ENCODE results near the gene TMEM175. TPM values are rescaled to one million over a fixed set of nuclear protein-coding genes. Genes with fewer than 3 reads are reported as not detected.

The TMEM175 gene
- total and polyA plus RNA-seq, 9 of the 15 experiments (the other 6 are each of a cell fraction or from before 2014, with no cell fraction given), result 0.13 to 30.9 (median 9.4) TPM

DNA sequence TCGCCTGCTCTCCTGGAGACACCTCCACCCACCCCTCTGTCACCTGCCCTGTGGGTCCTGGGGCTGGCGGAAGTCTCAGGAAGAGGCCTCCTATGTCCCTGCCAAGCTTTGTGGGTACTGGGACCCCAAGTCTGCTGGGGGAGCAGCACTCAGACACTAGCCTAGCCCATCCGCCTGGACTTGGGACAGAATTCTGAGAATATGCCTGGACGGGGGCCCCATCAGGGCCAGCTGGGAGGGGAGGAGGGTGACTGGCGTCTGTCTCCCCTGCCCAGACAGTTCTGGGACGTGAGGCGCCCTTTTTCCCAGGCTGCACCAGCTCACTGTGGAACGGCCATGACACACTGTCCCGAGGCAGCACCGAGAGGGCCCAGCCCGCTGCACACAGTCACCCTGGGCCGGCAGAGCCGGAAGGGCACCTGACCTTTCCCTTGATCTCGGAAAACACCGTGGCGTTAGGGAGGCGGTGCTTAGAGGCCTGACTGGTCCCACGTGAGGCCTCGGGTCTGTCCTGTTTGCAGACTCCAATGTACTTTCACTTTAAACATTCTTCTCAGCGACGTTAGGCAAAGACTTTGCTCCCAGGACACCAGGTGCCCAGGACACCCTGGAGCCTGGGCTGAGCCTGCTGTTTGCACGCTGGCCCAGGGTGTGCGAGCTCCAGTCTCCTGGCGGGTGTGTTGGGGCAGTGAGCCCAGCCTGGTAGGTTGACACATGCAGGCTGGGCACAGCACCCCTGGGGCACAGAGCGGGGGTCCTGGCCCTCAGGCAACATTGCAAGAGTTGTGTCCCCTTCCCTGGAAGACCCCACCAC lies 60.2 kb downstream of the TMEM175 start (continued):
- TF ChIP-seq ZC3H8 (IDR thresholded peaks at IDR 0.05), result no peak
- 0 out of 2 replicates have a peak, but pooled peaks have one; percentile 72 for TF ChIP-seq E2F3 (CRISPR knock-in tag; IDR thresholded peaks at IDR 0.05)
- TF ChIP-seq, protein P1, sequence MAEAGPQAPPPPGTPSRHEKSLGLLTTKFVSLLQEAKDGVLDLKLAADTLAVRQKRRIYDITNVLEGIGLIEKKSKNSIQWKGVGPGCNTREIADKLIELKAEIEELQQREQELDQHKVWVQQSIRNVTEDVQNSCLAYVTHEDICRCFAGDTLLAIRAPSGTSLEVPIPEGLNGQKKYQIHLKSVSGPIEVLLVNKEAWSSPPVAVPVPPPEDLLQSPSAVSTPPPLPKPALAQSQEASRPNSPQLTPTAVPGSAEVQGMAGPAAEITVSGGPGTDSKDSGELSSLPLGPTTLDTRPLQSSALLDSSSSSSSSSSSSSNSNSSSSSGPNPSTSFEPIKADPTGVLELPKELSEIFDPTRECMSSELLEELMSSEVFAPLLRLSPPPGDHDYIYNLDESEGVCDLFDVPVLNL (CRISPR knock-in tag; IDR thresholded peaks at IDR 0.05; ENCODE audit: low read depth), result no peak
- no peak for TF ChIP-seq TCF7L2 (IDR thresholded peaks at IDR 0.05; ENCODE audit: low read depth, low read length)
- TF ChIP-seq ZKSCAN8 (CRISPR knock-in tag; IDR thresholded peaks at IDR 0.05), result no peak
- TF ChIP-seq RCOR1 (IDR thresholded peaks at IDR 0.05; ENCODE audit: borderline replicate concordance in 1 of 2, low read depth in 2 of 2, low read length in 2 of 2), result peak in 1 of 2 experiments; percentile 19; a peak in 1 of 4 replicates
- TF ChIP-seq TOE1 (IDR thresholded peaks at IDR 0.05; ENCODE audit: borderline replicate concordance), result peak; percentile 81; the same call in 1 of the 2 replicates
- peak; percentile 71; the same call in 1 of the 2 replicates for TF ChIP-seq TOE1 (CRISPR knock-in tag; IDR thresholded peaks at IDR 0.05; ENCODE audit: borderline replicate concordance, low read depth)
- peak in 1 of 2 experiments; percentile 73; a peak in 1 of 4 replicates for TF ChIP-seq MAZ (CRISPR knock-in tag; conservative IDR thresholded peaks at IDR 0.05 in 1 of 2, IDR thresholded peaks at IDR 0.05 in 1 of 2)
- no peak for TF ChIP-seq POLR3G (IDR thresholded peaks at IDR 0.05; ENCODE audit: extremely low read depth, insufficient read length, insufficient replicate concordance)
- no peak for TF ChIP-seq GATAD2A (IDR thresholded peaks at IDR 0.05)
- TF ChIP-seq NFXL1 (CRISPR knock-in tag; IDR thresholded peaks at IDR 0.05), result no peak
- peak; percentile 69; the same call in 1 of the 2 replicates for TF ChIP-seq EP400 (IDR thresholded peaks at IDR 0.05)
- TF ChIP-seq NCOR1 (IDR thresholded peaks at IDR 0.05), result peak; percentile 45
- no peak for TF ChIP-seq ZBTB7A (IDR thresholded peaks at IDR 0.05; ENCODE audit: borderline replicate concordance, control insufficient read depth, low read depth, low read length)
- TF ChIP-seq GTF2A2 (tag; IDR thresholded peaks at IDR 0.05), result no peak

Data from K562 (cell line).